IMR-90 (cell line): ENCODE results near the gene POR. TPM values are rescaled to one million over a fixed set of nuclear protein-coding genes. Genes with fewer than 3 reads are reported as not detected.

Source experiments
- ATAC-seq: fragments of 200-7000 bp; cut with Tn5 transposase; 2 replicates; pipeline ENCODE4 v1.9.1; 2020; ENCODE audit warnings: low read depth, mild to moderate bottlenecking, moderate library complexity
- BruUV-seq: library from RNA; stranded (reverse); fragments of 400-500 nt; replicated peaks from 2 replicates; lab custom pipeline; 2021; lab: Mats Ljungman, UMichigan
- CTCF ChIA-PET: fragments of 300-600 bp; formaldehyde crosslinking; extraction: SDS; loops from one replicate; lab custom pipeline; 2021; ENCODE audit warnings: antibody characterized with exemption; lab: Yijun Ruan, JAX
- POLR2A ChIA-PET: fragments of 300-600 bp; sonication (Branson Sonifier 250); formaldehyde crosslinking; loops from one replicate; lab custom pipeline; 2022; ENCODE audit warnings: antibody characterized with exemption; ENCODE audit not compliant: unreplicated experiment; lab: Charles Lee
- DNase-seq: peaks from one replicate; pipeline ENCODE4 v3.0.0; 2013
- H2AFZ ChIP-seq: replicated peaks from 2 replicates; pipeline ENCODE3; 2013; ENCODE audit warnings: low read length, mild to moderate bottlenecking; ENCODE audit not compliant: poor library complexity
- H2AK5ac ChIP-seq: 2 replicates; pipeline ENCODE4 v1.6.1; 2013; ENCODE audit warnings: low read depth, low read length, inconsistent platforms
- H2AK9ac ChIP-seq: replicated peaks from 2 replicates; pipeline ENCODE3; 2013; ENCODE audit warnings: mild to moderate bottlenecking, low read depth, low read length, moderate library complexity; ENCODE audit not compliant: poor library complexity
- H2BK120ac ChIP-seq: 2 replicates; pipeline ENCODE4 v1.6.1; 2013; ENCODE audit warnings: low read depth, low read length, inconsistent platforms
- H2BK15ac ChIP-seq: 3 replicates; pipeline ENCODE4 v1.6.1; 2013; ENCODE audit warnings: low read depth, low read length, inconsistent platforms
- H2BK20ac ChIP-seq: 2 replicates; pipeline ENCODE4 v1.6.1; 2013; ENCODE audit warnings: low read depth, mild to moderate bottlenecking, inconsistent platforms, low read length, moderate library complexity
- H2BK5ac ChIP-seq: 2 replicates; pipeline ENCODE4 v1.6.1; 2013; ENCODE audit warnings: mild to moderate bottlenecking, low read depth, low read length, inconsistent platforms; ENCODE audit not compliant: poor library complexity, severe bottlenecking
- H3K14ac ChIP-seq: replicated peaks from 2 replicates; pipeline ENCODE4 v1.6.1; 2013; ENCODE audit warnings: low read depth, low read length, inconsistent platforms
- H3K18ac ChIP-seq: 2 replicates; pipeline ENCODE4 v1.6.1; 2013; ENCODE audit warnings: low read depth, low read length, control low read depth
- H3K23ac ChIP-seq: 2 replicates; pipeline ENCODE4 v1.6.1; 2013; ENCODE audit warnings: low read depth, low read length, inconsistent platforms
- H3K27ac ChIP-seq: 2 replicates; pipeline ENCODE4 v1.5.1; 2013; ENCODE audit warnings: mild to moderate bottlenecking, control low read depth, low read length; ENCODE audit not compliant: insufficient read depth
- H3K27me3 ChIP-seq: 2 replicates; pipeline ENCODE4 v1.6.1; 2013; ENCODE audit warnings: low read length; ENCODE audit not compliant: control insufficient read depth, insufficient read depth
- H3K36me3 ChIP-seq: 2 replicates; pipeline ENCODE4 v1.6.1; 2013; ENCODE audit warnings: low read length, mixed read lengths; ENCODE audit not compliant: control insufficient read depth, insufficient read depth
- H3K4ac ChIP-seq: 2 replicates; pipeline ENCODE4 v1.6.1; 2013; ENCODE audit warnings: low read depth, low read length, inconsistent platforms
- H3K4me1 ChIP-seq: 2 replicates; pipeline ENCODE4 v1.6.1; 2013; ENCODE audit warnings: low read length, mixed read lengths; ENCODE audit not compliant: control insufficient read depth, insufficient read depth
- H3K4me2 ChIP-seq: 2 replicates; pipeline ENCODE4 v1.6.1; 2013; ENCODE audit warnings: low read depth, mild to moderate bottlenecking, control low read depth, low read length, moderate library complexity
- H3K4me3 ChIP-seq: 2 replicates; pipeline ENCODE4 v1.5.1; 2013; ENCODE audit warnings: low read depth, mild to moderate bottlenecking, control low read depth, low read length, moderate library complexity; ENCODE audit not compliant: insufficient read depth
- H3K56ac ChIP-seq: 2 replicates; pipeline ENCODE4 v1.6.1; 2013; ENCODE audit warnings: low read length, inconsistent platforms; ENCODE audit not compliant: insufficient read depth; ENCODE audit errors: extremely low read depth
- H3K79me1 ChIP-seq, 2 experiments: 2 replicates each; pipeline ENCODE4 v1.6.1; 2013; ENCODE audit warnings: low read length in 2 of 2, inconsistent platforms in 1 of 2, low read depth in 1 of 2
- H3K9ac ChIP-seq: 2 replicates; pipeline ENCODE4 v1.6.1; 2013; ENCODE audit warnings: low read depth, low read length, control low read depth
- H3K9me1 ChIP-seq: 2 replicates; pipeline ENCODE4 v1.6.1; 2013; ENCODE audit warnings: low read length, inconsistent platforms; ENCODE audit not compliant: insufficient read depth
- H3K9me3 ChIP-seq: 2 replicates; pipeline ENCODE4 v1.6.1; 2013; ENCODE audit warnings: low read length; ENCODE audit not compliant: control insufficient read depth, insufficient read depth
- H4K20me1 ChIP-seq: 2 replicates; pipeline ENCODE4 v1.6.1; 2013; ENCODE audit warnings: low read length, inconsistent platforms; ENCODE audit not compliant: insufficient read depth
- H4K5ac ChIP-seq: 2 replicates; pipeline ENCODE4 v1.6.1; 2013; ENCODE audit warnings: mild to moderate bottlenecking, low read depth, low read length, control low read depth
- H4K8ac ChIP-seq, 2 experiments: 2 replicates each; pipeline ENCODE4 v1.6.1; 2013; ENCODE audit warnings: low read depth in 2 of 2, low read length in 2 of 2, control low read depth in 1 of 2, inconsistent platforms in 1 of 2
- H4K91ac ChIP-seq: 2 replicates; pipeline ENCODE4 v1.6.1; 2013; ENCODE audit warnings: low read depth, low read length, inconsistent platforms; ENCODE audit not compliant: insufficient read depth
- BHLHE40 ChIP-seq: fragments of 150-350 bp; IDR thresholded peaks from 2 replicates; pipeline ENCODE4 v1.6.1; 2016; ENCODE audit warnings: mild to moderate bottlenecking, low read depth, low read length
- CEBPB ChIP-seq: IDR thresholded peaks from 2 replicates; pipeline ENCODE4 v1.6.1; 2012; ENCODE audit warnings: low read depth, low read length, improper control_type of control experiment
- CHD1 ChIP-seq: IDR thresholded peaks from 2 replicates; pipeline ENCODE4 v1.6.1; 2012; ENCODE audit warnings: low read depth, low read length, improper control_type of control experiment
- FOS ChIP-seq: fragments of 150-350 bp; IDR thresholded peaks from 2 replicates; pipeline ENCODE4 v1.6.1; 2016; ENCODE audit warnings: low read depth, low read length
- MAFK ChIP-seq: IDR thresholded peaks from 2 replicates; pipeline ENCODE4 v1.6.1; 2012; ENCODE audit warnings: low read depth, low read length, improper control_type of control experiment
- MXI1 ChIP-seq: IDR thresholded peaks from 2 replicates; pipeline ENCODE4 v1.6.1; 2012; ENCODE audit warnings: low read depth, mild to moderate bottlenecking, low read length, moderate library complexity, borderline replicate concordance
- NFE2L2 ChIP-seq: fragments of 150-350 bp; IDR thresholded peaks from 2 replicates; pipeline ENCODE4 v1.6.1; 2016; ENCODE audit warnings: low read depth, mild to moderate bottlenecking, low read length
- POLR2A ChIP-seq: IDR thresholded peaks from 2 replicates; pipeline ENCODE4 v1.6.1; 2012; ENCODE audit warnings: mild to moderate bottlenecking, low read depth, low read length
- RAD21 ChIP-seq: IDR thresholded peaks from 2 replicates; pipeline ENCODE4 v1.6.1; 2012; ENCODE audit warnings: low read length, improper control_type of control experiment
- RCOR1 ChIP-seq: IDR thresholded peaks from 2 replicates; pipeline ENCODE4 v1.6.1; 2012; ENCODE audit warnings: mild to moderate bottlenecking, low read length, improper control_type of control experiment; ENCODE audit not compliant: insufficient replicate concordance
- RFX5 ChIP-seq: IDR thresholded peaks from 2 replicates; pipeline ENCODE4 v1.8.0; 2012; ENCODE audit warnings: low read depth, mild to moderate bottlenecking, low read length, moderate library complexity
- SMC3 ChIP-seq: fragments of 150-350 bp; IDR thresholded peaks from 2 replicates; pipeline ENCODE4 v1.6.1; 2016; ENCODE audit warnings: low read depth, mild to moderate bottlenecking, antibody characterized with exemption, low read length, moderate library complexity
- WGBS, 2 experiments: methylation state at CpG; one replicate each; pipeline versions ENCODE4 v1.1.5 to v1.1.7; 2013; ENCODE audit warnings: missing lambda C conversion rate in 2 of 2; ENCODE audit not compliant: insufficient read length in 1 of 2; ENCODE audit errors: extremely low coverage in 2 of 2; 5-methylcytosine and 5-hydroxymethylcytosine counted together
- dilution Hi-C: fragments of 300-500 bp; cut with HindIII; formaldehyde crosslinking; loops from one replicate; pipeline ENCODE4 v1.14.3; 2018; ENCODE audit warnings: low sequenced_read_pairs; ENCODE audit not compliant: unreplicated experiment
- in situ Hi-C: fragments of 300-500 bp; cut with MboI; formaldehyde crosslinking; loops from 3 replicates; pipeline ENCODE4 v1.14.3; 2019; ENCODE audit warnings: low sequenced_read_pairs, inconsistent platforms, mixed read lengths
- intact Hi-C: fragments of 100-400 bp; cut with micrococcal nuclease; formaldehyde crosslinking; loops from 2 replicates; pipeline ENCODE4 v1.10.0; 2022
- polyA plus RNA-seq, 3 experiments: library from polyadenylated mRNA; depleted of rRNA; stranded (reverse); fragments of >200 nt; gene quantifications; 2 replicates each; pipeline ENCODE4 v1.2.3, GENCODE V29; 2012; ENCODE audit warnings: low replicate concordance in 1 of 3
- total RNA-seq: library from RNA; depleted of rRNA; stranded (reverse); fragments of >200 nt; gene quantifications from 2 replicates; pipeline ENCODE4 v1.2.3, GENCODE V29; 2012
- TF ChIP-seq, protein P1 (sequence below): fragments of 150-350 bp; IDR thresholded peaks from 2 replicates; pipeline ENCODE4 v1.6.1; 2016; ENCODE audit warnings: low read depth, mild to moderate bottlenecking, low read length, moderate library complexity, borderline replicate concordance
- TF ChIP-seq, protein P2 (sequence below): conservative IDR thresholded peaks from 2 replicates; pipeline ENCODE4 v1.5.1; 2012; ENCODE audit warnings: mild to moderate bottlenecking, low read depth, low read length, improper control_type of control experiment
- TF ChIP-seq, protein P3 (sequence below): fragments of 150-350 bp; IDR thresholded peaks from 2 replicates; pipeline ENCODE4 v1.6.1; 2017; ENCODE audit warnings: mild to moderate bottlenecking, antibody characterized with exemption, low read length, low read depth

POR gene
- total and polyA plus RNA-seq, 2 of the 4 experiments (the other 2 are of a cell fraction) = 25.5 to 42.2 TPM

DNA sequence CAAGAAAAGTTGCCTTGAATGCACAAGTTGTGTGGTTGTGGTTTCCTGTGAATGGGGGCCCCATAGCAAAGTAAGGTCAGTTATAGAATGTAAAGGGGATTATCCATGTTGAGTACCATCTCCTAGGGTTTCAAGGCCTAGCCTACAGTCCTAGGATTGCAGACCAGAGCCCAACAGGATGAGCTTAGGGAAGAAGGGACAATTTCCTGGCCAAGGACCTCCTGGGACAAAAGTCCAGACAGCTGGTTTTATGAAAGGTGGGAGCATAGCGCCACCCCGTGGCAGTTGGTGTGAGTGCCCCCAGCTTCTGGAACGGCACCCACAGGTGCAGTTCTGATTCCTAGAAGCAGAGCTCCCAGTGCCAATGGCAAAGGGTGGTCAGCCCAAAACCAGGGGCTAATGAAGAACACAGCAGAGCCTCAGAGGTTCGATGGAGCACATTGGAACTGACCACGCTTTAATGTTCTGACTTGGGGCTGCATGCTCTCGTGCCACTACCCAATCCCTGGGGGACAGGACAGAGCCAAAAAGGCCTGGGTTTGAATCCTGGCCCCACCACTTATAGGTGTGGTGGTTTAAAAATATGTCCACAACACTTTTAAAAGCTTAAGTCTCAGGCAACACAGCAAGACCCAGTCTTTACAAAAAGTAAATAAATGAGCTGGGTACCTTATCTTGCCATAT is 105.2 kb downstream of the POR start:
- Histone ChIP-seq H2BK20ac (no peak overlapping the region), H3K27me3 (no peaks in the 10 kb centered on the region), H3K4me3 (no peak overlapping the region), H3K4me1 (no peaks in the 10 kb centered on the region), H2BK15ac (no peak overlapping the region), H3K14ac (no peak overlapping the region), H2BK5ac (no peak overlapping the region), H4K5ac (no peak overlapping the region), H3K9ac (no peak overlapping the region), H2BK120ac (no peak overlapping the region), H3K9me3 (no peaks in the 10 kb centered on the region), H4K8ac (no peak overlapping the region), H3K36me3 (peaks cover 10% of the 10 kb centered on the region), H2AK5ac (peak overlapping the region; percentile 54; the same call in 1 of the 2 replicates), H3K56ac (no peak overlapping the region), H3K4me2 (no peak overlapping the region), H2AK9ac (peak overlapping the region; percentile 17), H3K18ac (no peak overlapping the region), H4K91ac (no peak overlapping the region), H4K20me1 (0 out of 2 replicates have a peak, but pooled peaks cover 4% of the 10 kb centered on the region), H3K27ac (no peak overlapping the region), H2AFZ (peak overlapping the region; percentile 9), H3K79me1 (no peaks in the 10 kb centered on the region), H3K23ac (no peak overlapping the region), H3K4ac (no peak overlapping the region; the same call in 1 of the 2 replicates), H3K9me1 (no peaks in the 10 kb centered on the region)
- CTCF ChIA-PET = interaction anchor here (0.7 to 2.6 kb wide), 8 partner anchors 9 to 153 kb away, joined by 3 to 13 read pairs (median 4); no protein-coding TSS in a partner anchor
- WGBS, 2 experiments = 10% methylated on average over 3 of the region's 6 CpGs; no CpG with 5 or more reads in 1 of the 2 experiments
- DNase-seq (peak; percentile 54), ATAC-seq (peak; percentile 80)
- dilution Hi-C loops (no loop called here), in situ Hi-C loops (no loop called here), intact Hi-C loops (loop anchor here (1.0 kb wide), 1 partner anchor 154 kb away; no protein-coding TSS in a partner anchor)
- BruUV-seq = no TSS peak
- POLR2A ChIA-PET = no interaction called here
- TF ChIP-seq POLR2A = no peak
- no peak for TF ChIP-seq CHD1
- TF ChIP-seq MAFK = no peak
- no peak for TF ChIP-seq MXI1
- no peak for TF ChIP-seq CEBPB
- no peak for TF ChIP-seq RCOR1
- peak; percentile 93 for TF ChIP-seq SMC3
- TF ChIP-seq, protein P1, sequence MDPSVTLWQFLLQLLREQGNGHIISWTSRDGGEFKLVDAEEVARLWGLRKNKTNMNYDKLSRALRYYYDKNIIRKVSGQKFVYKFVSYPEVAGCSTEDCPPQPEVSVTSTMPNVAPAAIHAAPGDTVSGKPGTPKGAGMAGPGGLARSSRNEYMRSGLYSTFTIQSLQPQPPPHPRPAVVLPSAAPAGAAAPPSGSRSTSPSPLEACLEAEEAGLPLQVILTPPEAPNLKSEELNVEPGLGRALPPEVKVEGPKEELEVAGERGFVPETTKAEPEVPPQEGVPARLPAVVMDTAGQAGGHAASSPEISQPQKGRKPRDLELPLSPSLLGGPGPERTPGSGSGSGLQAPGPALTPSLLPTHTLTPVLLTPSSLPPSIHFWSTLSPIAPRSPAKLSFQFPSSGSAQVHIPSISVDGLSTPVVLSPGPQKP = no peak
- TF ChIP-seq BHLHE40 = no peak
- TF ChIP-seq RAD21 = peak; percentile 90
- TF ChIP-seq, protein P2, sequence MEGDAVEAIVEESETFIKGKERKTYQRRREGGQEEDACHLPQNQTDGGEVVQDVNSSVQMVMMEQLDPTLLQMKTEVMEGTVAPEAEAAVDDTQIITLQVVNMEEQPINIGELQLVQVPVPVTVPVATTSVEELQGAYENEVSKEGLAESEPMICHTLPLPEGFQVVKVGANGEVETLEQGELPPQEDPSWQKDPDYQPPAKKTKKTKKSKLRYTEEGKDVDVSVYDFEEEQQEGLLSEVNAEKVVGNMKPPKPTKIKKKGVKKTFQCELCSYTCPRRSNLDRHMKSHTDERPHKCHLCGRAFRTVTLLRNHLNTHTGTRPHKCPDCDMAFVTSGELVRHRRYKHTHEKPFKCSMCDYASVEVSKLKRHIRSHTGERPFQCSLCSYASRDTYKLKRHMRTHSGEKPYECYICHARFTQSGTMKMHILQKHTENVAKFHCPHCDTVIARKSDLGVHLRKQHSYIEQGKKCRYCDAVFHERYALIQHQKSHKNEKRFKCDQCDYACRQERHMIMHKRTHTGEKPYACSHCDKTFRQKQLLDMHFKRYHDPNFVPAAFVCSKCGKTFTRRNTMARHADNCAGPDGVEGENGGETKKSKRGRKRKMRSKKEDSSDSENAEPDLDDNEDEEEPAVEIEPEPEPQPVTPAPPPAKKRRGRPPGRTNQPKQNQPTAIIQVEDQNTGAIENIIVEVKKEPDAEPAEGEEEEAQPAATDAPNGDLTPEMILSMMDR = peak; percentile 81
- TF ChIP-seq FOS = no peak
- TF ChIP-seq, protein P3, sequence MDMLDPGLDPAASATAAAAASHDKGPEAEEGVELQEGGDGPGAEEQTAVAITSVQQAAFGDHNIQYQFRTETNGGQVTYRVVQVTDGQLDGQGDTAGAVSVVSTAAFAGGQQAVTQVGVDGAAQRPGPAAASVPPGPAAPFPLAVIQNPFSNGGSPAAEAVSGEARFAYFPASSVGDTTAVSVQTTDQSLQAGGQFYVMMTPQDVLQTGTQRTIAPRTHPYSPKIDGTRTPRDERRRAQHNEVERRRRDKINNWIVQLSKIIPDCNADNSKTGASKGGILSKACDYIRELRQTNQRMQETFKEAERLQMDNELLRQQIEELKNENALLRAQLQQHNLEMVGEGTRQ = no peak
- no peak for TF ChIP-seq RFX5
- TF ChIP-seq NFE2L2 = no peak
